GM08714 (cell line): ENCODE results near the gene NAT10.

Experiments
- H3K4me3 ChIP-seq: fragments of 200-500 bp; sonication (Bioruptor generic); 2 replicates; pipeline ENCODE4 v1.5.1; 2014; ENCODE audit warnings: mild to moderate bottlenecking, low read length, inconsistent platforms
- ZNF274 ChIP-seq: IDR thresholded peaks from 2 replicates; pipeline ENCODE4 v1.6.1; 2012; ENCODE audit warnings: mild to moderate bottlenecking, low read depth, low read length

Gene NAT10

GRCh38 chr11:34192481-34193401, 87.3 kb downstream of the NAT10 start:
- no peak for TF ChIP-seq ZNF274
- no peak overlapping the region for H3K4me3 ChIP-seq

- no peak for TF ChIP-seq ZNF274
- H3K4me3 ChIP-seq: no peak overlapping the region
Measured at GRCh38 chr11:34194576-34195335, 89.3 kb downstream of the NAT10 start.
